GM19043 (cell line): Measurements from ENCODE around the gene FBXW8.

Experiments
- ATAC-seq: cut with Tn5 transposase; IDR thresholded peaks from one replicate; pipeline ENCODE4 v1.9.1; 2021; ENCODE audit warnings: low read depth; ENCODE audit not compliant: unreplicated experiment

The FBXW8 gene

GRCh38 chr12:117034249-117034648 is 123.5 kb downstream of the FBXW8 start:
- no peak for ATAC-seq

GRCh38 chr12:117034701-117035151 is 124.0 kb downstream of the FBXW8 start:
- no peak for ATAC-seq

GRCh38 chr12:117035287-117035686 is 124.5 kb downstream of the FBXW8 start:
- no peak for ATAC-seq

GRCh38 chr12:117036046-117036445 is 125.3 kb downstream of the FBXW8 start:
- ATAC-seq = no peak

GRCh38 chr12:117036547-117036946 is 125.8 kb downstream of the FBXW8 start:
- ATAC-seq = no peak

GRCh38 chr12:117037289-117038022 is 126.7 kb downstream of the FBXW8 start:
- ATAC-seq = no peak

GRCh38 chr12:117038023-117038680 is 127.4 kb downstream of the FBXW8 start:
- no peak for ATAC-seq

- ATAC-seq = no peak
Measured at GRCh38 chr12:117038919-117039318, 128.2 kb downstream of the FBXW8 start.

- no peak for ATAC-seq
Measured at GRCh38 chr12:117039891-117040309, 129.2 kb downstream of the FBXW8 start.

GRCh38 chr12:117040496-117040895 is 129.7 kb downstream of the FBXW8 start:
- ATAC-seq = no peak

- no peak for ATAC-seq
Measured at GRCh38 chr12:117041798-117042170, 131.0 kb downstream of the FBXW8 start.

GRCh38 chr12:117042171-117042842 is 131.6 kb downstream of the FBXW8 start:
- ATAC-seq = no peak

- no peak for ATAC-seq
Measured at GRCh38 chr12:117042862-117043261, 132.1 kb downstream of the FBXW8 start.

- no peak for ATAC-seq
Measured at GRCh38 chr12:117044311-117044710, 133.6 kb downstream of the FBXW8 start.

GRCh38 chr12:117044790-117045159 is 134.0 kb downstream of the FBXW8 start:
- ATAC-seq = no peak

GRCh38 chr12:117045160-117046010 is 134.6 kb downstream of the FBXW8 start:
- ATAC-seq = no peak

GRCh38 chr12:117046011-117046369 is 135.2 kb downstream of the FBXW8 start:
- no peak for ATAC-seq

- ATAC-seq = no peak
Measured at GRCh38 chr12:117046425-117046824, 135.7 kb downstream of the FBXW8 start.

GRCh38 chr12:117046861-117047530 is 136.2 kb downstream of the FBXW8 start:
- no peak for ATAC-seq
